ENCODE data around the gene SAV1.

GRCh38 chr14:50667996-50668825, at the start of gene SAV1:
- TF ChIP-seq POLR2AphosphoS5 (IDR thresholded peaks at IDR 0.05) (peak; percentile 90 to 98 (median 97)), POLR2A (IDR thresholded peaks at IDR 0.05) (peak; percentile 72), CTCF (IDR thresholded peaks at IDR 0.05) (peak in 2 of 3 donors; percentile 16)
